A549 (cell line): ENCODE measurements around the gene MAPT. TPM values are rescaled to one million over a fixed set of nuclear protein-coding genes. Genes with fewer than 3 reads are reported as not detected.

Experiments used
- ATAC-seq, 2 experiments: fragments of 200-7000 bp in 1 of 2; fragments of >200 bp in 1 of 2; cut with Nextera tagmentation in 1 of 2; cut with Tn5 transposase in 1 of 2; 3 replicates each; pipeline versions ENCODE4 v1.8.0 to v1.9.1; 2018 to 2020; ENCODE audit warnings: mild to moderate bottlenecking in 1 of 2, moderate library complexity in 1 of 2
- CTCF ChIA-PET: fragments of 300-600 bp; sonication (Branson Sonifier 250); formaldehyde crosslinking; extraction: SDS; loops from one replicate; lab custom pipeline; 2021; ENCODE audit warnings: antibody characterized with exemption, inconsistent platforms; lab: Yijun Ruan, JAX
- POLR2A ChIA-PET: fragments of 350-600 bp; formaldehyde crosslinking; extraction: SDS; loops from one replicate; lab custom pipeline; 2021; ENCODE audit warnings: antibody characterized with exemption, inconsistent platforms; lab: Yijun Ruan, JAX
- DNase-seq, 2 experiments: peaks; one replicate each; pipeline versions ENCODE4 v3.0.0 to v3.0.0-alpha.2; 2011 to 2016; ENCODE audit warnings: low read depth in 1 of 2, low spot score in 1 of 2
- FAIRE-seq: peaks from 2 replicates; lab custom pipeline; 2011; peaks lifted over from hg19 to GRCh38; lab: Jason Lieb, UNC
- H3K27ac ChIP-seq, 2 experiments: fragments of >200 bp; sonication (Bioruptor Twin); formaldehyde crosslinking; 3 replicates each; pipeline ENCODE4 v1.5.1; 2016 to 2017
- H3K4me1 ChIP-seq: fragments of >200 bp; sonication (Bioruptor Twin); formaldehyde crosslinking; 3 replicates; pipeline ENCODE4 v1.6.1; 2016
- H3K4me2 ChIP-seq: fragments of >200 bp; sonication (Bioruptor Twin); formaldehyde crosslinking; 3 replicates; pipeline ENCODE4 v1.6.1; 2016
- H3K4me3 ChIP-seq: fragments of >200 bp; sonication (Bioruptor Twin); formaldehyde crosslinking; 3 replicates; pipeline ENCODE4 v1.5.1; 2016
- H3K9me3 ChIP-seq: fragments of >200 bp; sonication (Bioruptor Twin); formaldehyde crosslinking; 3 replicates; pipeline ENCODE4 v1.6.1; 2016
- BCL3 ChIP-seq: fragments of >200 bp; sonication (Bioruptor Twin); formaldehyde crosslinking; IDR thresholded peaks from 3 replicates; pipeline ENCODE4 v1.6.1; 2016
- BHLHE40 ChIP-seq: IDR thresholded peaks from 2 replicates; pipeline ENCODE4 v1.6.1; 2012; ENCODE audit warnings: low read depth, low read length, inconsistent platforms
- CBX8 ChIP-seq: fragments of 200-600 bp; sonication (generic); IDR thresholded peaks from 2 replicates; pipeline ENCODE4 v1.6.1; 2016
- CEBPB ChIP-seq, 2 experiments: fragments of >200 bp in 1 of 2; sonication (Bioruptor Twin) in 1 of 2; formaldehyde crosslinking in 1 of 2; IDR thresholded peaks; 2 replicates each; pipeline ENCODE4 v1.6.1; 2012 to 2016
- EP300 ChIP-seq, 2 experiments: fragments of >200 bp; sonication (Bioruptor Twin); formaldehyde crosslinking; IDR thresholded peaks; 2 replicates in 1 of 2; 3 replicates in 1 of 2; pipeline ENCODE4 v1.6.1; 2016 to 2017
- GATA3 ChIP-seq: IDR thresholded peaks from 2 replicates; pipeline ENCODE4 v1.6.1; 2012; ENCODE audit warnings: borderline replicate concordance
- HDAC2 ChIP-seq: fragments of 200-600 bp; sonication (generic); IDR thresholded peaks from 2 replicates; pipeline ENCODE4 v1.6.1; 2016
- HES2 ChIP-seq: fragments of >200 bp; sonication (Bioruptor Twin); formaldehyde crosslinking; IDR thresholded peaks from 2 replicates; pipeline ENCODE4 v1.6.1; 2016
- HEYL ChIP-seq: fragments of 250-450 bp; sonication (Bioruptor Pico); IDR thresholded peaks from 2 replicates; pipeline ENCODE4 v1.8.0; 2021; ENCODE audit warnings: mild to moderate bottlenecking, moderate library complexity
- HOXB13 ChIP-seq: fragments of 250-450 bp; sonication (Bioruptor Pico); IDR thresholded peaks from 2 replicates; pipeline ENCODE4 v1.5.0; 2020; ENCODE audit warnings: low read depth, mild to moderate bottlenecking, moderate library complexity
- HOXB5 ChIP-seq: fragments of 250-450 bp; sonication (Bioruptor Pico); IDR thresholded peaks from 2 replicates; pipeline ENCODE4 v1.5.0; 2020; ENCODE audit warnings: mild to moderate bottlenecking, moderate library complexity
- JUN ChIP-seq, 2 experiments: fragments of >200 bp; sonication (Bioruptor Twin); formaldehyde crosslinking; IDR thresholded peaks; 2 replicates in 1 of 2; 3 replicates in 1 of 2; pipeline ENCODE4 v1.6.1; 2016 to 2017
- KDM1A ChIP-seq: fragments of 200-600 bp; sonication (generic); IDR thresholded peaks from 2 replicates; pipeline ENCODE4 v1.6.1; 2016; ENCODE audit warnings: low read depth, mild to moderate bottlenecking
- MAFK ChIP-seq: fragments of 450-650 bp; IDR thresholded peaks from 2 replicates; pipeline ENCODE4 v1.6.1; 2014; ENCODE audit not compliant: partially characterized antibody
- MAX ChIP-seq: IDR thresholded peaks from 2 replicates; pipeline ENCODE4 v1.6.1; 2012
- MAZ ChIP-seq: fragments of 150-350 bp; IDR thresholded peaks from 2 replicates; pipeline ENCODE4 v1.6.1; 2014; ENCODE audit warnings: antibody characterized with exemption, low read depth, low read length, borderline replicate concordance
- NFE2L2 ChIP-seq: fragments of 150-350 bp; conservative IDR thresholded peaks from 2 replicates; pipeline ENCODE4 v1.6.1; 2014; ENCODE audit warnings: low read length
- NR3C1 ChIP-seq: fragments of >200 bp; sonication (Bioruptor Twin); formaldehyde crosslinking; IDR thresholded peaks from 3 replicates; pipeline ENCODE4 v1.6.1; 2017
- PBX3 ChIP-seq: IDR thresholded peaks from 2 replicates; pipeline ENCODE4 v1.6.1; 2012
- PHF8 ChIP-seq: fragments of 200-600 bp; sonication (generic); IDR thresholded peaks from 2 replicates; pipeline ENCODE4 v1.6.1; 2016; ENCODE audit warnings: low read depth, mild to moderate bottlenecking, antibody characterized with exemption, moderate library complexity, borderline replicate concordance
- RARB ChIP-seq: fragments of 250-450 bp; sonication (Bioruptor Pico); IDR thresholded peaks from 2 replicates; pipeline ENCODE4 v1.8.0; 2021; ENCODE audit warnings: mild to moderate bottlenecking, moderate library complexity
- RFX5 ChIP-seq: fragments of 450-650 bp; IDR thresholded peaks from 2 replicates; pipeline ENCODE4 v1.7.1; 2014; ENCODE audit warnings: antibody characterized with exemption, mild to moderate bottlenecking, moderate library complexity
- RNF2 ChIP-seq: fragments of 200-600 bp; sonication (generic); IDR thresholded peaks from 2 replicates; pipeline ENCODE4 v1.6.1; 2016; ENCODE audit warnings: low read depth, mild to moderate bottlenecking, antibody characterized with exemption, moderate library complexity, borderline replicate concordance
- ZC3H11A ChIP-seq: fragments of 450-650 bp; IDR thresholded peaks from 2 replicates; pipeline ENCODE4 v1.6.1; 2014; ENCODE audit warnings: antibody characterized with exemption, mild to moderate bottlenecking
- WGBS: methylation state at CpG from one replicate; pipeline ENCODE4 v1.1.6; 2017; ENCODE audit errors: missing lambda C conversion rate; 5-methylcytosine and 5-hydroxymethylcytosine counted together
- polyA plus RNA-seq, 4 experiments: library from polyadenylated mRNA; depleted of rRNA in 3 of 4; stranded (reverse); fragments of >200 nt; fragmentation: RNase III in 1 of 4; extraction: RNeasy Plus Mini Kit Qiagen cat#74134 plus additional on column Dnase treatment in 1 of 4; gene quantifications; 2 replicates in 3 of 4; 3 replicates in 1 of 4; pipeline ENCODE4 v1.2.3, GENCODE V29; 2011 to 2017

The MAPT gene
- polyA plus RNA-seq, 2 of the 4 experiments (the other 2 are of a cell fraction) = 1.2 to 1.6 TPM

GRCh38 chr17:45992175-45992574, 97.8 kb downstream of the MAPT start:
- Histone ChIP-seq H3K4me1 (no peaks in the 10 kb centered on the region), H3K9me3 (no peaks in the 10 kb centered on the region), H3K27ac (no peak overlapping the region), H3K4me2 (no peak overlapping the region), H3K4me3 (no peak overlapping the region)
- POLR2A ChIA-PET = no interaction called here
- FAIRE-seq (no peak), ATAC-seq (no peak), DNase-seq (no peak)
- WGBS = 60% methylated on average over 6 of the region's 6 CpGs
- CTCF ChIA-PET = interaction anchor here (0.7 to 5.1 kb wide), 9 partner anchors 8 to 819 kb away, joined by 3 to 34 read pairs (median 3); no protein-coding TSS in a partner anchor
- TF ChIP-seq NR3C1 (no peak), HES2 (no peak), KDM1A (no peak), HOXB13 (CRISPR knock-in tag) (no peak), HEYL (CRISPR knock-in tag) (no peak), MAFK (no peak), HOXB5 (CRISPR knock-in tag) (no peak), RFX5 (no peak)

DNA sequence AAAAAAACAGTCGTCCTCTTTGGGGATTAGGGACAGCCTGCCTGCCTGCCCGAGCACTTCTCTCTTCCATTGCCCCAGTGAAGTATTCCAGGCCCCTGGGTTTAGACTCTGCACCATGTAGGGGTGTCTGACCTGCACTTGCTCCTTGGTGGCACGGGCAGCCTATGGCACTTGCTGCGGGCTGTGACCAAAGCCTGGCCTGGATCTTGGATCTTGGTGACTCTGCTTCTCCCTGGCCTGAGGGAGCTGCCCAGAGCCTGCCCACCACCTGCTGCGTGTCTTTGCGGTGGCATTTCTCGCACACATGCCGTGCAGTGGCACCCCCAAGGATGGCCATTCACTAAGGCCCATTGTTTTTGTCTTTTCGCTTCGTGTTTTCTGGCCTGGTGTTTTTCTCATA, 98.5 kb downstream of the MAPT start:
- ChIA-PET CTCF (interaction anchor here (0.7 to 5.1 kb wide), 6 partner anchors 9 to 818 kb away, joined by 3 to 34 read pairs (median 4); no protein-coding TSS in a partner anchor), POLR2A (no interaction called here)
- Histone ChIP-seq H3K9me3 (no peaks in the 10 kb centered on the region), H3K4me1 (no peaks in the 10 kb centered on the region), H3K4me2 (no peak overlapping the region), H3K27ac (no peak overlapping the region), H3K4me3 (no peak overlapping the region)
- no peak for TF ChIP-seq RFX5
- no peak for TF ChIP-seq PHF8
- TF ChIP-seq MAZ = no peak
- no peak for TF ChIP-seq HDAC2
- TF ChIP-seq BCL3 = no peak
- TF ChIP-seq RARB (CRISPR knock-in tag) = no peak
- TF ChIP-seq BHLHE40 = no peak
- TF ChIP-seq ZC3H11A = no peak
- no peak for TF ChIP-seq PBX3
- no peak for TF ChIP-seq MAX
- no peak for TF ChIP-seq EP300 (IDR thresholded peaks at IDR 0.05)
- TF ChIP-seq JUN (IDR thresholded peaks at IDR 0.05) = no peak
- no peak for TF ChIP-seq NFE2L2
- no peak for TF ChIP-seq GATA3
- no peak for TF ChIP-seq CEBPB (IDR thresholded peaks at IDR 0.05)
- no peak for TF ChIP-seq RNF2
- TF ChIP-seq CBX8 = no peak
- TF ChIP-seq NR3C1 = no peak
- FAIRE-seq (no peak), DNase-seq (no peak), ATAC-seq (peak in 1 of 2 experiments; percentile 44; a peak in 3 of 6 replicates)
- 75% methylated on average over 10 of the region's 10 CpGs for WGBS
